Neural progenitor cell (in vitro differentiated cells): Measurements from ENCODE around the gene UBN1. TPM values are rescaled to one million over a fixed set of nuclear protein-coding genes. Genes with fewer than 3 reads are reported as not detected.

ENCODE experiments used
- DNase-seq: peaks from one replicate; pipeline ENCODE4 v3.0.0-alpha.2; 2016; ENCODE audit warnings: low spot score
- H2AFZ ChIP-seq: fragments of 200-600 bp; sonication (generic); replicated peaks from 2 replicates; pipeline ENCODE4 v1.6.1; 2016; ENCODE audit warnings: antibody characterized with exemption
- H3F3A ChIP-seq: fragments of 200-600 bp; sonication (generic); 2 replicates; pipeline ENCODE4 v1.6.1; 2016; ENCODE audit warnings: antibody characterized with exemption, low read depth
- H3K27ac ChIP-seq: fragments of 200-600 bp; sonication (generic); 2 replicates; pipeline ENCODE4 v1.5.1; 2016; ENCODE audit warnings: mild to moderate bottlenecking
- H3K27me3 ChIP-seq: fragments of 200-600 bp; sonication (generic); 2 replicates; pipeline ENCODE4 v1.6.1; 2016; ENCODE audit warnings: mild to moderate bottlenecking, moderate library complexity
- H3K36me3 ChIP-seq: fragments of 200-600 bp; sonication (generic); 2 replicates; pipeline ENCODE4 v1.5.1; 2016
- H3K4me1 ChIP-seq: fragments of 200-600 bp; sonication (generic); 2 replicates; pipeline ENCODE4 v1.6.1; 2016; ENCODE audit warnings: mixed run types
- H3K4me2 ChIP-seq: fragments of 200-600 bp; sonication (generic); 2 replicates; pipeline ENCODE4 v1.6.1; 2016
- H3K4me3 ChIP-seq: fragments of 200-600 bp; sonication (generic); 2 replicates; pipeline ENCODE4 v1.5.1; 2016
- H3K79me2 ChIP-seq: fragments of 200-600 bp; sonication (generic); 2 replicates; pipeline ENCODE4 v1.6.1; 2016; ENCODE audit warnings: low read depth
- H3K9ac ChIP-seq: fragments of 200-600 bp; sonication (generic); 2 replicates; pipeline ENCODE4 v1.6.1; 2016
- H3K9me3 ChIP-seq: fragments of 200-600 bp; sonication (generic); 2 replicates; pipeline ENCODE4 v1.5.1; 2016; ENCODE audit warnings: low read depth
- H4K20me1 ChIP-seq: fragments of 200-600 bp; sonication (generic); 2 replicates; pipeline ENCODE4 v1.6.1; 2016; ENCODE audit warnings: low read depth
- H3K27ac Mint-ChIP-seq: 3 replicates; pipeline ENCODE4 v1.8.0; 2021; ENCODE audit warnings: mixed read lengths
- H3K27me3 Mint-ChIP-seq: 2 replicates; pipeline ENCODE4 v1.8.0; 2022; ENCODE audit warnings: low read depth, mild to moderate bottlenecking, inconsistent platforms, moderate library complexity, mixed read lengths; ENCODE audit not compliant: insufficient read depth
- H3K36me3 Mint-ChIP-seq: 3 replicates; pipeline ENCODE4 v1.8.0; 2021; ENCODE audit warnings: mixed read lengths
- H3K4me1 Mint-ChIP-seq: 3 replicates; pipeline ENCODE4 v1.8.0; 2021; ENCODE audit warnings: mixed read lengths
- H3K4me3 Mint-ChIP-seq: 3 replicates; pipeline ENCODE4 v1.8.0; 2021; ENCODE audit warnings: mild to moderate bottlenecking, moderate library complexity, mixed read lengths
- H3K9me3 Mint-ChIP-seq: 3 replicates; pipeline ENCODE4 v1.8.0; 2020; ENCODE audit warnings: mixed read lengths
- EZH2 ChIP-seq: fragments of 200-600 bp; sonication (generic); IDR thresholded peaks from 2 replicates; pipeline ENCODE4 v1.6.1; 2017; ENCODE audit warnings: antibody characterized with exemption, mild to moderate bottlenecking, moderate library complexity
- EZH2phosphoT487 ChIP-seq: fragments of 200-600 bp; sonication (generic); IDR thresholded peaks from 2 replicates; pipeline ENCODE4 v1.6.1; 2017; ENCODE audit warnings: antibody characterized with exemption
- total RNA-seq: library from RNA; depleted of rRNA; stranded (reverse); fragments of >200 nt; gene quantifications from 2 replicates; pipeline ENCODE4 v1.2.3, GENCODE V29; 2015; ENCODE audit warnings: low replicate concordance
- TF ChIP-seq, protein P1 (sequence below): fragments of 200-600 bp; sonication (generic); IDR thresholded peaks from 2 replicates; pipeline ENCODE4 v1.5.1; 2017; ENCODE audit warnings: antibody characterized with exemption, mild to moderate bottlenecking

UBN1 gene
- total RNA-seq, 1 donor from 2014 or later: 28.4 TPM

DNA sequence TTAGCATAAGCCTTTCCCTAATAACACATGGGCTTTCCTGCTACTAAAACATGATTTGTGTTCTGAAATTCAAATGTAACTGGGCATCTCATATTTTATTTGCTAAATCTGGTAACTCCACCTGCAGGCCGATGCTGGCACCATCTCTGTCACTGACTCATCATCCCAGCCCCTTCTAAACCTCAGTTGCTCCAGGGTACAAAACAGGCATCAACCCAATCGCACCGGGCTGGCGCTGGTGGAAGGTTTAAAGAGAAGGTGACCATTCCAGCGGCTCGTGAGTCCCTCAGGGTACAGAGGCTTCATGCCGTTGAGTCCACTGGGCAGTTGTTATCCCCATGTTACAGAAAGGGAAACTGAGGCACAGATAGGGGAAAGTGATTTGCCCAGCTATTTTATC is 62.5 kb downstream of the UBN1 start:
- no peaks in the 10 kb centered on the region for H3K36me3 Mint-ChIP-seq
- no peak for DNase-seq
- Histone ChIP-seq H3K4me3 (no peak overlapping the region), H3K27ac (no peak overlapping the region), H3K79me2 (no peaks in the 10 kb centered on the region), H3K9me3 (no peaks in the 10 kb centered on the region), H2AFZ (no peak overlapping the region), H3F3A (peaks cover 11% of the 10 kb centered on the region), H3K4me2 (no peak overlapping the region), H3K9ac (no peak overlapping the region), H3K36me3 (no peaks in the 10 kb centered on the region), H3K27me3 (no peaks in the 10 kb centered on the region), H3K4me1 (peaks cover 3% of the 10 kb centered on the region), H4K20me1 (peaks cover 3% of the 10 kb centered on the region)
- no peaks in the 10 kb centered on the region for H3K4me1 Mint-ChIP-seq
- no peaks in the 10 kb centered on the region for H3K9me3 Mint-ChIP-seq
- H3K27me3 Mint-ChIP-seq: peaks cover 4% of the 10 kb centered on the region
- no peak overlapping the region for H3K4me3 Mint-ChIP-seq
- TF ChIP-seq EZH2 (no peak), EZH2phosphoT487 (no peak)
- TF ChIP-seq, protein P1, sequence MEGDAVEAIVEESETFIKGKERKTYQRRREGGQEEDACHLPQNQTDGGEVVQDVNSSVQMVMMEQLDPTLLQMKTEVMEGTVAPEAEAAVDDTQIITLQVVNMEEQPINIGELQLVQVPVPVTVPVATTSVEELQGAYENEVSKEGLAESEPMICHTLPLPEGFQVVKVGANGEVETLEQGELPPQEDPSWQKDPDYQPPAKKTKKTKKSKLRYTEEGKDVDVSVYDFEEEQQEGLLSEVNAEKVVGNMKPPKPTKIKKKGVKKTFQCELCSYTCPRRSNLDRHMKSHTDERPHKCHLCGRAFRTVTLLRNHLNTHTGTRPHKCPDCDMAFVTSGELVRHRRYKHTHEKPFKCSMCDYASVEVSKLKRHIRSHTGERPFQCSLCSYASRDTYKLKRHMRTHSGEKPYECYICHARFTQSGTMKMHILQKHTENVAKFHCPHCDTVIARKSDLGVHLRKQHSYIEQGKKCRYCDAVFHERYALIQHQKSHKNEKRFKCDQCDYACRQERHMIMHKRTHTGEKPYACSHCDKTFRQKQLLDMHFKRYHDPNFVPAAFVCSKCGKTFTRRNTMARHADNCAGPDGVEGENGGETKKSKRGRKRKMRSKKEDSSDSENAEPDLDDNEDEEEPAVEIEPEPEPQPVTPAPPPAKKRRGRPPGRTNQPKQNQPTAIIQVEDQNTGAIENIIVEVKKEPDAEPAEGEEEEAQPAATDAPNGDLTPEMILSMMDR: no peak
- no peak overlapping the region for H3K27ac Mint-ChIP-seq

DNA sequence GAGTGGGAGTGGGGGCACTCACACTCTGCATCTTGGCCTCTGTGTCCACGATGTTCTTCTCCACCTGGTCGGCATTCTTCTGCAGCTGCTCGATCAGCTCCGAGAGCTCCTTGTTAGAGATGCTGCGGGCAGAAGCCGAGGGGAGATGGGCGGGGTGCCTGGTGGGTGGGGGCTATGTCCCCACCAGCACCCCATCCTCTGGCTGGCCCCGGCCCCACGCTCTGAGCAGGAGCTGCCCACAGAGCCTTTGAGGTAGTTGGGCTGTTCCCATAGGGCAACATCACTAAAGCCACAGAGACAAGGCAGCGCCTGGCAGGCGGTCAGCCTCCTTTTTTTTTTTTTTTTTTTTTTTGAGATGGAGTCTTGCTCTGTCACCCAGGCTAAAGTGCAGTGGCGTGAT is 63.5 kb downstream of the UBN1 start:
- no peaks in the 10 kb centered on the region for H3K36me3 Mint-ChIP-seq
- no peaks in the 10 kb centered on the region for H3K9me3 Mint-ChIP-seq
- no peak overlapping the region for H3K4me3 Mint-ChIP-seq
- Histone ChIP-seq H3K9ac (no peak overlapping the region), H3K4me1 (peaks cover 3% of the 10 kb centered on the region), H3K27me3 (no peaks in the 10 kb centered on the region), H3K36me3 (no peaks in the 10 kb centered on the region), H3K4me3 (no peak overlapping the region), H3K4me2 (no peak overlapping the region), H3K27ac (no peak overlapping the region), H3F3A (peaks cover 11% of the 10 kb centered on the region), H2AFZ (no peak overlapping the region), H3K9me3 (no peaks in the 10 kb centered on the region), H4K20me1 (peaks cover 3% of the 10 kb centered on the region), H3K79me2 (no peaks in the 10 kb centered on the region)
- DNase-seq: no peak
- peaks cover 5% of the 10 kb centered on the region for H3K4me1 Mint-ChIP-seq
- peaks cover 4% of the 10 kb centered on the region for H3K27me3 Mint-ChIP-seq
- H3K27ac Mint-ChIP-seq: no peak overlapping the region
- TF ChIP-seq EZH2 (no peak), EZH2phosphoT487 (no peak)
- TF ChIP-seq, protein P1: no peak

DNA sequence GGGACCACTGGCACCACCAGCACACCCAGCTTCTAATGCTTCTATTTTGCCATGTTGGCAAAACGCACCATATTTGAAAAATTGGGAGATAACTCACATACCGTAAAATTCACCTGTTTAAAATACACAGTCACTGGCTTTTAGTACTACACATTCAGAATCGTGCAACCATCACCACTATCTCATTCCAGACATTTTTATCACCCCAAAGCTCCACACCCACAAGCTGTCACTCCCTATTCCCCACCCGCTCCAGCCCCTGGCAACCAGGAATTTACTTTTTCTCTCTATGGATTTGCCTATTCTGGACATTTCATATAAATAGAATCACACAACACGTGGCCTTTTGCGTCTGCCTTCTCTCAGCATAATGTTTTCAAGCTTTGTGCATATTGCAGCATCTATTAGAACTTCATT is 64.7 kb downstream of the UBN1 start:
- Mint-ChIP-seq H3K36me3 (no peaks in the 10 kb centered on the region), H3K9me3 (no peaks in the 10 kb centered on the region)

More for the DNA sequence above, 64.7 kb downstream of the UBN1 start:
- DNase-seq: no peak
- Mint-ChIP-seq H3K4me1 (peaks cover 5% of the 10 kb centered on the region), H3K27ac (no peak overlapping the region), H3K4me3 (no peak overlapping the region), H3K27me3 (peaks cover 4% of the 10 kb centered on the region)
- Histone ChIP-seq H3K9ac (no peak overlapping the region), H3K4me2 (no peak overlapping the region), H3K36me3 (no peaks in the 10 kb centered on the region), H3K4me3 (no peak overlapping the region), H3K27me3 (no peaks in the 10 kb centered on the region), H3F3A (peaks cover 11% of the 10 kb centered on the region), H2AFZ (no peak overlapping the region), H3K27ac (no peak overlapping the region), H3K4me1 (peaks cover 3% of the 10 kb centered on the region), H3K9me3 (no peaks in the 10 kb centered on the region), H3K79me2 (no peaks in the 10 kb centered on the region), H4K20me1 (peaks cover 3% of the 10 kb centered on the region)
- TF ChIP-seq EZH2phosphoT487: no peak
- TF ChIP-seq, protein P1: no peak
- TF ChIP-seq EZH2: no peak
